Measurements from ENCODE around the gene TADA2B.

DNA sequence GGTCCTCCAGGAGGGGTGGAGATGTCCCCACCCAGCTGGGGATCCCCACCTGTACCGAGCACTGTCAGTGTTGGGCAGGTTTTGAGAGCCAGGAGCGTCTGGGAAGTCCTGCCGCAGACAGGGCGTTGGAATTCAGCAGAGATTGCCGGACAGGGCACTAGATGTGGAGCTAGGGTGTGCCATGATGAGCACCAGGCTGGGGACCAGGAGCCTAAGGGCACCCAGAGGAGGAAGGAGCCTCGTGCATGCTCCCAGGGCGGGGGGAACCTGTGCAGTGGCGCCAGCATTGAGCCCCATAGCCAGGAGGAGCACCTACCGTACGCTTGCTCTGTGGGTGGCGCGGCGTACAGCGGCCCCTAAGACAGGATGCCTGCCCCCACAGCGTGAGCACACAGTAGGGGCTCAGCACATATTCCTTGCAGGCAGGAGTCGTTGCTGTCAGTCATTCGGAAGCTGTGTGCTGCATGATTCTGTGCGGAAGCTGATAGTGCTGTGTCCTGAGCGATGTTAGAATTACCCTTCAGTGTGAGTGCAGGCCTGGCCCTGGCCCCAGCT is 18.8 kb upstream of the TADA2B start:
- TF ChIP-seq ZFP1 (CRISPR knock-in tag; IDR thresholded peaks at IDR 0.05): no peak
- TF ChIP-seq NR2F6 (CRISPR knock-in tag; IDR thresholded peaks at IDR 0.05): no peak
- no peak for TF ChIP-seq REST (IDR thresholded peaks at IDR 0.05; ENCODE audit: borderline replicate concordance)
- no peak for TF ChIP-seq REST (CRISPR knock-in tag; IDR thresholded peaks at IDR 0.05; ENCODE audit: low read depth)

All from K562 (cell line).